Parathyroid adenoma (tissue), 2 donors: ENCODE data around the gene IL36G.

Source experiments
- H2AFZ ChIP-seq: fragments of 300-600 bp; sonication (generic); one replicate; pipeline ENCODE4 v1.7.0; 2017; ENCODE audit warnings: antibody characterized with exemption, mild to moderate bottlenecking
- H3K27ac ChIP-seq: fragments of 300-600 bp; sonication (generic); one replicate; pipeline ENCODE4 v1.7.0; 2017
- H3K27me3 ChIP-seq: fragments of 300-600 bp; sonication (generic); one replicate; pipeline ENCODE4 v1.7.0; 2017; ENCODE audit warnings: low read length; ENCODE audit not compliant: control insufficient read depth, insufficient read depth
- H3K36me3 ChIP-seq: fragments of 300-600 bp; sonication (generic); one replicate; pipeline ENCODE4 v1.7.0; 2017; ENCODE audit warnings: low read length; ENCODE audit not compliant: control insufficient read depth, insufficient read depth
- H3K4me1 ChIP-seq: fragments of 300-600 bp; sonication (generic); one replicate; pipeline ENCODE4 v1.7.0; 2017; ENCODE audit warnings: control low read depth
- H3K4me2 ChIP-seq: fragments of 300-600 bp; sonication (generic); one replicate; pipeline ENCODE4 v1.7.0; 2017; ENCODE audit warnings: low read length
- H3K4me3 ChIP-seq: fragments of 300-600 bp; sonication (generic); one replicate; pipeline ENCODE4 v1.7.0; 2017; ENCODE audit warnings: low read depth, low read length
- H3K79me2 ChIP-seq: fragments of 300-600 bp; sonication (generic); one replicate; pipeline ENCODE4 v1.7.0; 2017; ENCODE audit warnings: control low read depth
- H3K9ac ChIP-seq: fragments of 300-600 bp; sonication (generic); one replicate; pipeline ENCODE4 v1.7.0; 2017; ENCODE audit warnings: mild to moderate bottlenecking
- H3K9me3 ChIP-seq: fragments of 300-600 bp; sonication (generic); one replicate; pipeline ENCODE4 v1.7.0; 2017; ENCODE audit warnings: low read length; ENCODE audit not compliant: control insufficient read depth
- CTCF ChIP-seq: fragments of 300-600 bp; sonication (generic); IDR thresholded peaks from one replicate; pipeline ENCODE4 v1.7.0; 2017; ENCODE audit warnings: antibody characterized with exemption, mild to moderate bottlenecking
- donor health status: primary hyperparathyroidism.

The IL36G gene

GRCh38 chr2:112944971-112945370 lies 32.8 kb upstream of the IL36G start:
- Histone ChIP-seq H3K9me3 (no peaks in the 10 kb centered on the region), H3K27me3 (no peaks in the 10 kb centered on the region), H3K79me2 (no peaks in the 10 kb centered on the region), H3K9ac (no peak overlapping the region), H3K4me2 (no peak overlapping the region), H3K36me3 (no peaks in the 10 kb centered on the region), H2AFZ (no peak overlapping the region), H3K27ac (no peak overlapping the region), H3K4me1 (no peaks in the 10 kb centered on the region), H3K4me3 (no peak overlapping the region)
- no peak for TF ChIP-seq CTCF

GRCh38 chr2:112946086-112946485 lies 31.7 kb upstream of the IL36G start:
- no peak overlapping the region for H3K4me2 ChIP-seq
- no peak overlapping the region for H3K9ac ChIP-seq
- no peak overlapping the region for H3K27ac ChIP-seq
- no peak overlapping the region for H2AFZ ChIP-seq
- H3K36me3 ChIP-seq = no peaks in the 10 kb centered on the region
- no peak for TF ChIP-seq CTCF
- H3K4me3 ChIP-seq = no peak overlapping the region
- no peaks in the 10 kb centered on the region for H3K79me2 ChIP-seq
- no peaks in the 10 kb centered on the region for H3K4me1 ChIP-seq
- H3K9me3 ChIP-seq = no peaks in the 10 kb centered on the region
- no peaks in the 10 kb centered on the region for H3K27me3 ChIP-seq

- Histone ChIP-seq H3K9me3 (no peaks in the 10 kb centered on the region), H3K9ac (no peak overlapping the region), H2AFZ (no peak overlapping the region), H3K4me1 (no peaks in the 10 kb centered on the region), H3K27ac (no peak overlapping the region), H3K4me2 (no peak overlapping the region), H3K27me3 (no peaks in the 10 kb centered on the region), H3K4me3 (no peak overlapping the region), H3K36me3 (no peaks in the 10 kb centered on the region), H3K79me2 (no peaks in the 10 kb centered on the region)
- no peak for TF ChIP-seq CTCF
Observed at GRCh38 chr2:112947374-112947773, 30.4 kb upstream of the IL36G start.

- Histone ChIP-seq H2AFZ (no peak overlapping the region), H3K27me3 (no peaks in the 10 kb centered on the region), H3K4me1 (no peaks in the 10 kb centered on the region), H3K4me3 (no peak overlapping the region), H3K27ac (no peak overlapping the region), H3K9me3 (no peaks in the 10 kb centered on the region), H3K79me2 (no peaks in the 10 kb centered on the region), H3K36me3 (no peaks in the 10 kb centered on the region), H3K4me2 (no peak overlapping the region), H3K9ac (no peak overlapping the region)
- no peak for TF ChIP-seq CTCF
Observed at GRCh38 chr2:112949456-112949855, 28.4 kb upstream of the IL36G start.

GRCh38 chr2:112954364-112954763 lies 23.4 kb upstream of the IL36G start:
- Histone ChIP-seq H2AFZ (no peak overlapping the region), H3K9me3 (no peaks in the 10 kb centered on the region), H3K9ac (no peak overlapping the region), H3K4me1 (no peaks in the 10 kb centered on the region), H3K79me2 (no peaks in the 10 kb centered on the region), H3K36me3 (no peaks in the 10 kb centered on the region), H3K27ac (no peak overlapping the region), H3K27me3 (no peaks in the 10 kb centered on the region), H3K4me3 (no peak overlapping the region), H3K4me2 (no peak overlapping the region)
- TF ChIP-seq CTCF = no peak
